GM13977 (cell line): Measurements from ENCODE around the gene TNMD.

Experiments used
- DNase-seq: peaks from one replicate; pipeline ENCODE4 v3.0.0; 2012; ENCODE audit warnings: low spot score
- CTCF ChIP-seq: IDR thresholded peaks from 2 replicates; pipeline ENCODE4 v1.5.1; 2012; ENCODE audit warnings: mild to moderate bottlenecking, control low read depth; ENCODE audit not compliant: insufficient read depth; ENCODE audit errors: extremely low read depth, missing control alignments
- in situ Hi-C: fragments of 300-500 bp; cut with MboI; formaldehyde crosslinking; loops from one replicate; pipeline ENCODE4 v1.12.0; 2022; ENCODE audit warnings: low sequenced_read_pairs, low pct_unique_long_range_greater_than_20kb, mixed read lengths, inconsistent platforms; ENCODE audit not compliant: unreplicated experiment

Gene TNMD

GRCh38 chrX:100593581-100593980, 8.8 kb downstream of the TNMD start:
- no peak for TF ChIP-seq CTCF
- DNase-seq, result no peak
- in situ Hi-C loops, result no loop called here

- no peak for DNase-seq
- TF ChIP-seq CTCF, result no peak
- in situ Hi-C loops, result no loop called here
Observed at GRCh38 chrX:100596601-100597000, 11.9 kb downstream of the TNMD start.

GRCh38 chrX:100599456-100599855, 14.7 kb downstream of the TNMD start:
- in situ Hi-C loops, result no loop called here
- no peak for DNase-seq
- TF ChIP-seq CTCF, result no peak

- TF ChIP-seq CTCF, result no peak
- in situ Hi-C loops, result no loop called here
- DNase-seq, result no peak
Observed at GRCh38 chrX:100600340-100600739, 15.6 kb downstream of the TNMD start.

GRCh38 chrX:100600758-100601157, 16.0 kb downstream of the TNMD start:
- no peak for DNase-seq
- TF ChIP-seq CTCF, result no peak
- in situ Hi-C loops, result no loop called here

GRCh38 chrX:100606753-100607152, 22.0 kb downstream of the TNMD start:
- in situ Hi-C loops, result no loop called here

More at GRCh38 chrX:100606753-100607152, 22.0 kb downstream of the TNMD start:
- TF ChIP-seq CTCF, result no peak
- DNase-seq, result no peak
